Common myeloid progenitor, CD34-positive (primary cell): ENCODE measurements around the gene APOL4.
A peak's percentile ranks its signal among the peaks of the same experiment; 100 is the strongest.
"Not testable (repeated sequence)": the region's sequence is repeated elsewhere in the genome, so short reads cannot be mapped to it uniquely, and the experiment has no call there.

Source experiments
- CTCF ChIA-PET: fragments of 350-600 bp; sonication (Branson Sonifier 250); formaldehyde crosslinking; loops from one replicate; lab custom pipeline; 2021; ENCODE audit warnings: antibody characterized with exemption; lab: Charles Lee
- POLR2A ChIA-PET: fragments of 350-600 bp; sonication (Branson Sonifier 250); formaldehyde crosslinking; loops from one replicate; lab custom pipeline; 2021; ENCODE audit warnings: antibody characterized with exemption; lab: Charles Lee
- DNase-seq, 3 donors: peaks; one replicate each; pipeline versions ENCODE4 v3.0.0 to v3.0.0-alpha.2; 2013
- H3K27ac ChIP-seq, 2 experiments: 1 replicate in 1 of 2; 2 replicates in 1 of 2; pipeline ENCODE4 v1.7.0; 2013; ENCODE audit warnings: inconsistent platforms in 2 of 2, low read length in 2 of 2, mild to moderate bottlenecking in 2 of 2, low read depth in 1 of 2, moderate library complexity in 1 of 2; ENCODE audit not compliant: severe bottlenecking in 2 of 2, insufficient read depth in 1 of 2, poor library complexity in 1 of 2
- H3K27me3 ChIP-seq, 5 experiments: replicated peaks in 2 of 5; 1 replicate in 3 of 5; 2 replicates in 2 of 5; pipeline versions ENCODE4 v1.6.1 to v1.7.0; 2013; ENCODE audit warnings: low read length in 4 of 5, mild to moderate bottlenecking in 2 of 5, moderate library complexity in 2 of 5, inconsistent platforms in 1 of 5; ENCODE audit not compliant: insufficient read depth in 5 of 5, control insufficient read depth in 4 of 5
- H3K36me3 ChIP-seq, 4 experiments: 1 replicate in 2 of 4; 2 replicates in 2 of 4; pipeline versions ENCODE4 v1.6.1 to v1.7.0; 2013; ENCODE audit warnings: low read length in 3 of 4, control low read depth in 1 of 4, mild to moderate bottlenecking in 1 of 4; ENCODE audit not compliant: control insufficient read depth in 4 of 4, insufficient read depth in 4 of 4
- H3K4me1 ChIP-seq, 4 experiments: 1 replicate in 3 of 4; 2 replicates in 1 of 4; pipeline versions ENCODE4 v1.6.1 to v1.7.1; 2013; ENCODE audit warnings: low read length in 3 of 4, mild to moderate bottlenecking in 3 of 4, control low read depth in 1 of 4, inconsistent platforms in 1 of 4, moderate library complexity in 1 of 4; ENCODE audit not compliant: control insufficient read depth in 4 of 4, insufficient read depth in 4 of 4; ENCODE audit errors: control extremely low read depth in 1 of 4
- H3K4me3 ChIP-seq, 7 experiments: 1 replicate in 4 of 7; 2 replicates in 3 of 7; pipeline versions ENCODE4 v1.5.1 to v1.7.0; 2013; ENCODE audit warnings: mild to moderate bottlenecking in 7 of 7, low read length in 6 of 7, moderate library complexity in 6 of 7, inconsistent platforms in 2 of 7, low read depth in 2 of 7, control low read depth in 1 of 7; ENCODE audit not compliant: insufficient read depth in 4 of 7, control insufficient read depth in 1 of 7; ENCODE audit errors: extremely low read depth in 1 of 7
- H3K9me3 ChIP-seq, 5 experiments: 1 replicate in 4 of 5; 2 replicates in 1 of 5; pipeline versions ENCODE4 v1.6.1 to v1.7.1; 2013; ENCODE audit warnings: low read length in 4 of 5, mild to moderate bottlenecking in 2 of 5, inconsistent platforms in 1 of 5, low read depth in 1 of 5, moderate library complexity in 1 of 5; ENCODE audit not compliant: control insufficient read depth in 4 of 5, insufficient read depth in 2 of 5; ENCODE audit errors: control extremely low read depth in 1 of 5
- WGBS: methylation state at CpG from one replicate; pipeline ENCODE4 v1.1.5; 2013; ENCODE audit not compliant: insufficient coverage; 5-methylcytosine and 5-hydroxymethylcytosine counted together

Gene APOL4

GRCh38 chr22:36204001-36204631 is 2.5 kb upstream of the APOL4 start:
- H3K27ac ChIP-seq: no peak overlapping the region
- H3K4me3 ChIP-seq: peak overlapping the region in 2 of 7 experiments; percentile 37 to 71
- no peak for DNase-seq
- no peaks in the 10 kb centered on the region for H3K36me3 ChIP-seq
- H3K27me3 ChIP-seq: no peaks in the 10 kb centered on the region
- H3K4me1 ChIP-seq: peaks cover 0 to 54% (median 19%) of the 10 kb centered on the region in 4 experiments
- ChIA-PET POLR2A (no interaction called here), CTCF (interaction anchor here (0.8 to 4.2 kb wide), 7 partner anchors 9 to 82 kb away, joined by 3 to 23 read pairs (median 4); no protein-coding TSS in a partner anchor)
- WGBS: 87% methylated on average over 6 of the region's 8 CpGs
- peaks cover 0 to 3% (median 0%) of the 10 kb centered on the region in 5 experiments for H3K9me3 ChIP-seq

GRCh38 chr22:36203441-36203840 is 1.8 kb upstream of the APOL4 start:
- H3K27ac ChIP-seq, H3K4me3 ChIP-seq, POLR2A ChIA-PET, H3K9me3 ChIP-seq, H3K36me3 ChIP-seq, DNase-seq, H3K27me3 ChIP-seq: not testable (repeated sequence)
- H3K4me1 ChIP-seq: peaks cover 0 to 60% (median 23%) of the 10 kb centered on the region in 4 experiments
- CTCF ChIA-PET: interaction anchor here (0.8 to 4.2 kb wide), 6 partner anchors 10 to 83 kb away, joined by 3 to 23 read pairs (median 8); partner anchors contain the start of gene APOL2
- 95% methylated on average over 4 of the region's 7 CpGs for WGBS

GRCh38 chr22:36202906-36203305 is 1.3 kb upstream of the APOL4 start:
- POLR2A ChIA-PET: not testable (repeated sequence)
- peak; percentile 41 to 71 (median 69) for DNase-seq
- CTCF ChIA-PET: interaction anchor here (0.8 to 4.2 kb wide), 6 partner anchors 11 to 83 kb away, joined by 3 to 23 read pairs (median 8); partner anchors contain the start of gene APOL2

GRCh38 chr22:36201025-36201424 is 584 bp downstream of the APOL4 start:
- Histone ChIP-seq H3K4me3 (peak overlapping the region in 2 of 7 experiments; percentile 55 to 58), H3K27ac (peak overlapping the region in 1 of 2 experiments; percentile 37), H3K4me1 (peaks cover 4 to 69% (median 39%) of the 10 kb centered on the region in 4 experiments)
- H3K9me3 ChIP-seq, H3K27me3 ChIP-seq, POLR2A ChIA-PET, H3K36me3 ChIP-seq, DNase-seq: not testable (repeated sequence)
- WGBS: no CpG with 5 or more reads among the region's 5 CpGs
- CTCF ChIA-PET: interaction anchor here (0.7 kb wide), 1 partner anchor 17 kb away, joined by 3 read pairs; no protein-coding TSS in a partner anchor

More at GRCh38 chr22:36202906-36203305, 1.3 kb upstream of the APOL4 start:
- WGBS: 80% methylated on average over 6 of the region's 8 CpGs
- not testable (repeated sequence) for H3K4me3 ChIP-seq, H3K27ac ChIP-seq, H3K27me3 ChIP-seq, H3K36me3 ChIP-seq, H3K9me3 ChIP-seq
- H3K4me1 ChIP-seq: peaks cover 0 to 66% (median 27%) of the 10 kb centered on the region in 4 experiments

- DNase-seq: no peak
- no peak overlapping the region for H3K27ac ChIP-seq
- 82% methylated on average over 4 of the region's 5 CpGs for WGBS
- peak overlapping the region in 1 of 7 experiments; percentile 1 for H3K4me3 ChIP-seq
- ChIA-PET POLR2A (no interaction called here), CTCF (interaction anchor here (0.8 to 5.2 kb wide), 6 partner anchors 11 to 86 kb away, joined by 3 to 26 read pairs (median 4); no protein-coding TSS in a partner anchor)
- no peaks in the 10 kb centered on the region for H3K36me3 ChIP-seq
- H3K4me1 ChIP-seq: peaks cover 4 to 69% (median 38%) of the 10 kb centered on the region in 4 experiments
- no peaks in the 10 kb centered on the region for H3K27me3 ChIP-seq
- H3K9me3 ChIP-seq: no peaks in the 10 kb centered on the region
Measured at GRCh38 chr22:36199001-36199551, 2.5 kb downstream of the APOL4 start.

GRCh38 chr22:36198536-36198935 is 3.1 kb downstream of the APOL4 start:
- ChIA-PET CTCF (interaction anchor here (1.5 to 5.2 kb wide), 4 partner anchors 8 to 87 kb away, joined by 4 to 26 read pairs (median 14); no protein-coding TSS in a partner anchor), POLR2A (no interaction called here)
- Histone ChIP-seq H3K9me3 (no peaks in the 10 kb centered on the region), H3K36me3 (no peaks in the 10 kb centered on the region), H3K4me3 (peak overlapping the region in 1 of 7 experiments; percentile 1), H3K4me1 (peaks cover 4 to 64% (median 36%) of the 10 kb centered on the region in 4 experiments), H3K27ac (no peak overlapping the region), H3K27me3 (no peaks in the 10 kb centered on the region)
- no peak for DNase-seq
- 100% methylated on average over 3 of the region's 3 CpGs for WGBS
